Fibroblast of mammary gland (primary cell): Measurements from ENCODE around the gene ZNF816.

Source experiments
- DNase-seq: peaks from one replicate; pipeline ENCODE4 v3.0.0-alpha.2; 2010; ENCODE audit warnings: low read depth
- H3K4me3 ChIP-seq: 2 replicates; pipeline ENCODE4 v1.5.1; 2011; ENCODE audit warnings: low read depth, mild to moderate bottlenecking, low read length, moderate library complexity; ENCODE audit not compliant: control insufficient read depth
- CTCF ChIP-seq: conservative IDR thresholded peaks from 2 replicates; pipeline ENCODE4 v1.5.1; 2011; ENCODE audit warnings: low read depth, low read length, inconsistent platforms; ENCODE audit not compliant: control insufficient read depth, insufficient read depth

ZNF816 gene

GRCh38 chr19:52901842-52902241 is 60.8 kb downstream of the ZNF816 start:
- TF ChIP-seq CTCF = no peak
- no peak overlapping the region for H3K4me3 ChIP-seq
- no peak for DNase-seq
